Fibroblast of gingiva (primary cell): ENCODE measurements around the gene NKIRAS1.

Experiments used
- DNase-seq: peaks from one replicate; pipeline ENCODE4 v3.0.0-alpha.2; 2011; ENCODE audit warnings: low read depth

The NKIRAS1 gene

DNA sequence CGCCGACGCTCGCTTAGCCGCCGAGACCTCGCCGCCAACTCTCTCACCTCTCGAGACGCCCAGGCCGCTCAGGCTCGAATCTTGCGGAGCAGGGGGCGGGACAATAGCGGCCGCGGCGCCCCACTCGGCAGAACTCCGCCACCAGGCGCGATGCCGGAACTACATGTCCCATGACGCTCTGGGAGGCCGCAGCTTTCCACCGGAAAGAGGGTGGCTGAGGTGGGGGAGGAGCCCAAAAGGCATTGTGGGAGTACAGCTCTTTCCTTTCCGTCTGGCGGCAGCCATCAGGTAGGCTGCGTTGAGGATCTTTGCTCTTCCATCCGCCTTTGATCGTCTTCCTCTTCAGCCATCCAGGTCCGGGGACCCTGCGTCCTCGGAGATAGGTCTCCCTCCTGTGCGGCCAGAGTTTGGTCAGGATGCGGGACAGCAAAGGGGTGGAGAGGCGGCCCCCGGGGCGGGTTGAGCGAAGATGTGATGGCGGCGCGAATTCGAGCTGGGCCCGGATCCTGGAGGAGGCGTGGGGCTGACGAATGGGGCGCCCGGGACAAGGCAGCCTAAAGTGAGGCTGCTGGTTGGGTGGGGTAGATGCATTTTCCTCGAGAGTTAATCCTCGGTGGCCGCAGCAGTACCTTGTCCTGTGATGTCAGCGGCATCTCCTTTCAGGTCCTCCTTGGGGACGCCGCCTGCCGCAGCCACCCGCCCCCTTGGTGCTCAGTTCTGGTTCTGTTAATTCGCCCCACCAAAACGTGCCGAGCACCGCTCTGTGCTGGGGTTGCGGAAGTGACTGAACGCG, at the start of gene NKIRAS1, which contains the start of gene RPL15:
NKIRAS1 (minus strand) TSS at position 105 of the 793 bp plus-strand sequence. CDS start 6,086 bp downstream, outside the sequence.
RPL15 (plus strand) TSS at position 247 of the 793 bp plus-strand sequence. CDS start 728 bp downstream, outside the sequence.
- DNase-seq, result peak; percentile 95

DNA sequence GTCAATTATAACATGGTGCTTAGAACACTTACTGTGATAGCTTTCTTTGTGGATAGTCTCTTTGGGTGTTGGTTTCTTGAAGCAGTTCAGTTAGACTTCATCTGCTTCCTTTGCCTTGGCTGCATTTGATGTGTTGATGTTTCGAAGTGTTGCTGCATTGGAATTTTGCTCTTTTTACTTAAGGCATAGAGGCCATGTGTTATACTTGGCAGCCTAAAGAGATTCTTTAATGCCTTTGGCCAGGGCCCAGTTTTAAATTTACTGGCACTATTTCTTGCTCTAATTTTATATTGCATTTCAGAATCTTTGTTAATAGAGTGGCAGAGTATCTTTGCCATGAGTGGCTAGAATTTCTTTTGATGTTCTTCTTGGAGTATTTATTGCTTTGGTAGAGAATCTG, 49.5 kb upstream of the NKIRAS1 start:
- peak; percentile 83 for DNase-seq

DNA sequence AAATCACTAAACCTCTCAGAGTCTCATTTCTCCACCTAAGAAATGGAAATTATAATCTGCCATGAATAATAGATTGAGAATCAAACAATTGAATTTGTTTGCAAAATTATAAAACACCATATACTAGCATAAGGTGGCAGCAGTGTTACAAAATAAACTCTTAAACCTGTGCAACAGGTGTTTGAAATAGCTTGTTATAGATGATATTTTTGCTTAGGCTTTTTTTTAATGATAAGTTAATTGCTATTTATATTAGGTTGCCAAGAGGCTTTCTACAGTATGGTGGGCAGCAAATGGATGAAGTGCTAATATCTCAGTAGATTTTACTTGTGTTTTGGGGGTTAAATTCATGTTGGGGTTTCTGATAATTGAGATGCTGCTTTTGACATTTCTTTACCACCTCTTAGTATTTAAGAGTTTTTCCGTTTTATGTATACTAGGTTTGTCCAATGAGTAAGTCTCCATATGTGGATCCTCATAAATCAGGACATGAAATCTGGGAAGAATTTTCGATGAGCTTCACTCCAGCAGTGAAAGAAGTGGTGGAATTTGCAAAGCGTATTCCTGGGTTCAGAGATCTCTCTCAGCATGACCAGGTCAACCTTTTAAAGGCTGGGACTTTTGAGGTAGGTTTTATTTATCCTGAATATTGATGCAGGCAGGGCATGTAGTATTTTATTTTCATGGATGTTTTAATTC, 47.9 kb upstream of the NKIRAS1 start:
- DNase-seq, result no peak

DNA sequence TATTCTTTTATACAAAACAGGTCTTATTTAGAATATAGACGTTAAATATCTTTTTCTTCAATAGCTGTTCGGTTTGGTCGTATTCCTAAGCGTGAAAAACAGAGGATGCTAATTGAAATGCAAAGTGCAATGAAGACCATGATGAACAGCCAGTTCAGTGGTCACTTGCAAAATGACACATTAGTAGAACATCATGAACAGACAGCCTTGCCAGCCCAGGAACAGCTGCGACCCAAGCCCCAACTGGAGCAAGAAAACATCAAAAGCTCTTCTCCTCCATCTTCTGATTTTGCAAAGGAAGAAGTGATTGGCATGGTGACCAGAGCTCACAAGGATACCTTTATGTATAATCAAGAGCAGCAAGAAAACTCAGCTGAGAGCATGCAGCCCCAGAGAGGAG, 45.1 kb upstream of the NKIRAS1 start:
- no peak for DNase-seq

DNA sequence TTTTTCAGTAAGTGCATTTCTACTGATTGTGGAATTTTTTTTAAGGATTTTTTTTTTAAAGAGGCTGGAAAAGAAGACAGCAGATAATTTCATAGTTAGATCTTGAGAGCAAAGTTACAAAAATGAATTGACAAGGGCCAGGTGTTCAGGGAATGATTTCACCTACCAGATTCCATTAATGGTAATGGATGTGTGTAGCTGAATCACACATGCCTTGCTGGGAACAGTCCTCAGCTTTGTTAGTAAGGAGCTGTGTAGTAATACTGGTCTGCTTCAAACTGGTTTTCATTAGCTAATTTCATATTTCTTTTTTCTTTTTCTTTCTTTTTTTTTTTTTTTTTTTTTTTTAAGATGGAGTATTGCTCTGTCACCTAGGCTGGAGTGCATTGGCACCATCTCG, 44.3 kb upstream of the NKIRAS1 start:
- DNase-seq, result no peak

DNA sequence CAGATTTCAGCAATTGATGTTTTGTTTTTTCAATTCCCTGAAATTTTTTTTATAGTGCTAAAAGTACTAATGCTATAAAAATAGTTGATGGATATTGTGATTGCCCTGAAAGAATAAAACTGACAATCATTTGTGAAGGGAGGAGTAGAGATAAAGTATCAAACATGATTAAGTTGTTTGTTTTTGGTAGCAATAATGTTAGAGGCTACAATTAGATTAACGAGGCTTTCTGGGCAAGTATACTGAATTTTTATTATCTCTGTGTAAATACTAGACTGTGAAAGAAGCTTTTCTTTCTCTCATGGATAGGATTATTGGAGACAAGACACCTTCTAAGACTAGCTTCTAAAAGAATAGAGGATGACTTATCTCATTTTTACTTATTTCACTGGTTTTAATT, 43.9 kb upstream of the NKIRAS1 start:
- DNase-seq, result no peak

DNA sequence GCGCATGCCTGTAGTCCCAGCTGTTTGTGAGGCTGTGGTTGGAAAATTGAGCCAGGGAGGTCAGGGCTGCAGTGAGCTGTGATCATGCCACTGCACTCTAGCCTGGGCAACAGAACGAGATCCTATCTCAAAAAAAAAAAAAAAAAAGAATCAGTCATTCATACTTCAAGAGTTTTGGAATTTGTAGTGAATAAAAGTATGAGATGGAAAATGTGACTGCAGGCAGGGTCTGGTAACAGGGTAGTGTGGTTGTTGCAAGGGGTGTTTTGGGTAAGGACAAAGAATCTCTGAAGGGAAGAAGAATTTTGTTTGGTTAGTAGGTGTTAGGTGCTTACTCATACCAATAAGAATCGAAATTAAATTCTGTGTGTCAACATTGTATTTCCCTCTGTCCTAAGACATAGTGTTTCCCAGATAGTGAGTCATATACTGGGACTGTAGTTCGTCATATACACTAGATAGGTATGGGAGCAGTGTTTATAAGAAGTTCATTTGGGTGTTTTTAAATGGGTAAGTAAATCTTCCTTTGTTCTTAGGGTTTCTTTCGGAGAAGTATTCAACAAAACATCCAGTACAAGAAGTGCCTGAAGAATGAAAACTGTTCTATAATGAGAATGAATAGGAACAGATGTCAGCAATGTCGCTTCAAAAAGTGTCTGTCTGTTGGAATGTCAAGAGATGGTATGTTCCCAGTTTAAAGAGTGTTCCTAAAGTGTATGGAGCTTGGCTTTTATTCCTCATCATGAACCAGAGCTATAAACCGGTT, 42.5 kb upstream of the NKIRAS1 start:
- peak; percentile 66 for DNase-seq

DNA sequence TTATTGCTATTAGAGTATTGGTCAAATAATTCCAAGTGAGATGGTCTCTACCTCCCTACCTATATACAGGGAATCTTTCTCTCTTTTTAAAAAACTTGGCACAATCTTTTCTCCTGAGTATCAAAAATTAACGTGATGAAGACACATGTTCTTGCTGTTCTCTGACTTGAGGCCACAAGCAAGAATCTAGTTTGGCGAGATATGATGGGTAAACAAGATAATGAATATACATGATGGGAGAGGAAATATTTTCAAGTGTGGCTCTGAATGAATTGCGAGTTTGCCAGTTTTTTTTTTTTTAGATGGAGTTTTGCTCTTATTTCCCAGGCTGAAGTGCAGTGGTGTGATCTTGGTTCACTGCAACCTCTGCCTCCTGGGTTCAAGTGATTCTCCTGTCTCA, 39.9 kb upstream of the NKIRAS1 start:
- no peak for DNase-seq

DNA sequence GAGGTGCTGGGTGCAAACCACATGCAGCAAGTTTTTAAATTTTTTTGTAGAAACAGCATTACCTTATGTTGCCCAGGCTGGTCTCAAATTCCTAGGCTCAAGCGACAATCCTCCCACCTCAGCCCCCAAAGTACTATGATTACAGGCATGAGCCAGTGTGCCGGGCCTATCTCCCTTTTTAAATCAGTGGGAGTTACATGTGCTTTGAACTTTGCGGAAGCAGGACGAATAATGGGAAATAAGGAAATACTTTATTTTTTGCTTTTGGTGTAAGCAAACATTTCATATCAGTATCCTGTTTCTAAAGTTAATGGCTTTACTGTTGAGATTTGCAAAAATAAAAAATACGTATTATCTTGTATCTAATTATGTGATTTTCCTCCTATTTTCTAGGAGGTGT, 37.4 kb upstream of the NKIRAS1 start:
- no peak for DNase-seq

DNA sequence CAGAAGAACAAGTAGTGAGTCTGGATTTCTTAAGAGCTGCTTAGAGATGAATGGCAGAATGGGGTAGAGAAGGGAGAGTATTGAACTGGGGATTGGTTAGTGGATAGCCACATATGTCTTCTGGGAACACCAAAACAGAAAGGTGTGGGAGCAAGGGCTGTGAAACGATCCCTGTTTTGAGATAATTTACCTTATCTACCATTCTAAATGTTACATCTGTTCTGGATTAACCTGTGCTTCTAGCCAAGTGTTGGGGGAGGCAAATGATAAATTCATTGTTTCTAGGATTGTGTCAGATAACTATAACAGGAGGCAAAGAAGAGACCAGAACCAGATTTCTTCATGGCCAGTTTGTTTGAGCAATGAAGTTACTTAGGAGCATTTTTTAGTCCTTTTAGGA, 36.7 kb upstream of the NKIRAS1 start:
- no peak for DNase-seq

DNA sequence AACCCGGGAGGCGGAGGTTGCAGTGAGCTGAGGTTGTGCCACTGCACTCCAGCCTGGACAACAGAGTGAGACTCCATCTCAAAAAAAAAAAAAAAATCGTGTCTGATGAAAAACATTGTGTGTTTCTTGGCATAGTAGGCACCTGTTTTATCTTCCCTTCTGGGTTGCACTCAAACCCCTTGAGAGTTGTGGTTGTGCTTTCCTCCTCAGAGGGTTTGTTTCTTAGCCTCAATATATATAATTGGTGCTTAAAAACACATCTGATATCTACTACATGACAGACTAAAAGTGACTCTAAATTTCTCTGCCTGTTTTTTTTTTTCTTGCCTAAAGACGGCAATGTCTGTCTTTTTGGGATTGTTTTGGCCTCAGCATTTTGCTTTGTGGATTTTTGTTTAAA, 35.9 kb upstream of the NKIRAS1 start:
- DNase-seq, result no peak

DNA sequence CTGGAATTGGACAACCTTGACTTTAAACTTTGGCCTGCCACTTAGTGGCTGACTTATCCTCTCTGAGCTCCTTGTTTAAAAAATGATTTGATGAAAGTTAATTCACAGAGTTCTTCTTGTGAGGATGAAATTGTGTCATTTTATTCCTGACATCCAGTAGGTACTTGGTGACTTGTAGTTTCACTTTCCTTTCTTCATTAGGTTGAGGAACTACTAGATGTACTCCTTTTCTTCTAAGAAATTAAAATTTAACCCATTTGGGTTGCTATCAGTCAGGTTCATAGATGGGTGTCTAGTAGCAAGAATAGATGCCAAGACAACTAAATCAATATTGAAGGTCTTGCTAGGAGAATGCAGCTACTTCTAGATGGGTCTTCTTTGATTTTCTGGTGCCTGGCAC, 33.5 kb upstream of the NKIRAS1 start:
- DNase-seq, result no peak

DNA sequence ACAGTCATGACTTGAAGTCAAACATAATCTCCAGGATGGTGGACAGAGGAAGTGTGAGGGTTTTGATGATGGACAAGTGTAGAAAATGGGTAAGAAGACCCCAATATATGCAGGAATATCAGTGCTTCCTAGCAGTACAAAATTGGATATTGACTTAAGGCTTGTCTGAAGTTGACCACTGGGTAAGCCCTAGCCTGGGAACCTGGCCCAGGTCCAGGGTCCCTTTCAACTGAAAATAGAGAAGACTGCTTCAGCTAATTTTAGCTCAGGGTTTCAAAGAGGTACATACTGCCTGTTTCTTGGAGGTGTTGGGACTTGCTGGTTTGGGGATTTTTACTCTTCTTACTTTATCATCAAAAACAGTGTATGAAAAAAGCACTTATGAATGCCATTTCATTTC, 33.0 kb upstream of the NKIRAS1 start:
- DNase-seq, result no peak

DNA sequence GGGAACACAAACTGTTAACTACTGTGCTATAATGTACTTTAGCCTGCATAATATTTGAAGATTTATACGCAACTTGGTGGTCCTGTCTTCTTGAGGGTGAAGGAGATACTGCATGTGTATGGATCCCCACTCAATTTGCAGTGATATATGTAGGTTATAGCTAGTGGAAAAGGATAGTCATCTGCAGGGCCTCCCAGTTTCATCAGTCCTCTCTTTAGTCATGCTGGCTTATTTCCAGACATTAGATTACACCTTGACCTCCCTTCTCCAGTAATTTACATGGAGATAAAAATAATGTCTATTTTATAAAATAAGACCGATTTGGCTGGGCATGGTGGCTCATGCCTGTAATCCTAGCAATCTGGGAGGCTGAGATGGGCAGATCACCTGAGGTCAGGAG, 32.0 kb upstream of the NKIRAS1 start:
- DNase-seq, result no peak

DNA sequence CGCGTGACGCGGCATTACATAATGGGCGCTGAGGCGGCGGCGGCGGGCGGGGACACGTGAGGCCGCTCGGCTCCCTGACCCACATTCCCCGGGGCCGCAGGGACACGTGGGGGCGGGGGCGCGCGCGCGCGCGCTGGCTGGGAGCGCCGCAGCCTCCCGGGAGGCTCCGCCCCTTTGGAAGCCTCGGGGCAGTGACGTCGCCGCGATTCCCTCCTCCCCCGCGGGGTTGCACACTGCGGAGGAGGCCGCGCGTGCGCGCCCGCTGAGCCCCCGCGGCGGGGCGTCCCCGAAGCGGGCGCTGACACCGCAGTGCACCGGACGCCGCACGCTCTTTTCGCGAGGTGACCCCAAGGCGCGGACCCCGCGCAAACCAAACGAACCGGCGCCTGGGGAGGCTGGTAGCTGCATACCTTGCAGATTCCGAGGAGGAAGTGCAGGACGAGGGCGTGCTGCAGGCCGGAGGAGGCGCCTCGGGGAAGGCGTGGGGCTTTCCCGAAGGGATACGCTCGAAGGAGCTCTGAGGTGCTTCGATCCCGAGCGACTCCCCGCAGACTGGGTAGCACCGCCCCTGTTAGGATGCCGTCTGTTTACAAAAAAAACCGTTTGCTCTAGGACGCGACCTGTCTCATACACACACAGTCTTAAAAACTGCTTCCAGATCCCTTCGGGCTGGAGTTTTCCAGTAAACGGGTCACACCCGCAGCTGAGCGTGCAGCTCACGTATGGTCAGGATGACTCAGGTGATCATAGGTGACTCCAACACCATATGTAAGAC, 29.3 kb upstream of the NKIRAS1 start:
- peak; percentile 97 for DNase-seq

DNA sequence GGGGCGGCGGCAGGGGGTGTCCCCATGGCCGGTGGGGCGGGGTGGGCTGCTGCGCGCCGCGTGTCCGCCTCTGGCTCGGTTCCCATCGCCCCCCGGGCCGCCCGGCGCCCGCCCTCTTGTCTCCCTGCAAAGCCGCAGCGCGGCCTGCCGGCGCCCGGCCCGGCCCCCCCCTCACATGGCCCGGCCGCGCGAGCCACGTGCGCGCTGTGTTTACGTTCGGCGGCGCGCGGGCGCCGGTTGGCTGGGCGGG, 28.8 kb upstream of the NKIRAS1 start:
- DNase-seq, result no peak

DNA sequence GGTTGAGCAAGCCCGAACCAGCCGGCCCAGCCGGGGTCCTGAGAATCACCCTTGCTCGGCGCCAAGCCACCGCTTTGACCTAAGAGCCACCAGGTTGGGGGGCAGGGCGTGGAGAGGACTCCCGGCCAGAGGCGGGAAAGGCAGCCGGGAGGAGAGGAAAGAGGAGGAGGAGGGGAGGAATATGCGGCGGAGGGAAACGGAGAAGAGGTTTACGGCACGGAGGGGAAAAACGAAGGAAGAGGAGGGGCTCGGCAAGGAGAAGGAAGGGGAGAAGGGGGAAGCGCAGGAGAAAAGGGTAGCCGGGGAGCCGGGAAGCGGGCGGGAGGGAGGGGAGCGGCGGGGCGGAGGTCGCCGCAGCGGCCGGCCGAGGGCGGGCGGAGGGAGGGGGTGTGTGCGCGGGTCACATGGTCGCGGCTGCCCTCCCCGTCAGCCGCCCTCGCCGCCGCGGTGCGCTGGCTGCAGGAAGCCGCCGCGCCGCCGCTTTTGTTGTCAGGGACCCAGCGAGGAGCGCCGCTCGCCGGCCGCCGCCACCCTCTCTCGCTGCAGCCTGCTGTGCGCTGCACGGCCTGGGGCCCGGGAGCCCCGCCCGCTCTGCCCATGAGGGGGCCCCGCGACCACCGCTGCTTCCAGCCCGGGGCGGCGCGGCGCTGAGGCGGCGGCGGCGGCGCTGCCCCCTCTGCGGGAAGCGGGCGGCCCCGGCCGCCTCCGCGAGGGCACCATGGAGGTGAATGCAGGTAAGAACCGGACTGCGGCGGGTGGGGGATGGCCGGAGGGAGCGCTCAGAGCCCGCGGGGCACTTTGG, 28.3 kb upstream of the NKIRAS1 start, which contains the start of gene NR1D2:
NR1D2 (plus strand) TSS at position 426 of the 802 bp plus-strand sequence; CDS start at position 719, 293 bp downstream.
- DNase-seq, result peak; percentile 75

DNA sequence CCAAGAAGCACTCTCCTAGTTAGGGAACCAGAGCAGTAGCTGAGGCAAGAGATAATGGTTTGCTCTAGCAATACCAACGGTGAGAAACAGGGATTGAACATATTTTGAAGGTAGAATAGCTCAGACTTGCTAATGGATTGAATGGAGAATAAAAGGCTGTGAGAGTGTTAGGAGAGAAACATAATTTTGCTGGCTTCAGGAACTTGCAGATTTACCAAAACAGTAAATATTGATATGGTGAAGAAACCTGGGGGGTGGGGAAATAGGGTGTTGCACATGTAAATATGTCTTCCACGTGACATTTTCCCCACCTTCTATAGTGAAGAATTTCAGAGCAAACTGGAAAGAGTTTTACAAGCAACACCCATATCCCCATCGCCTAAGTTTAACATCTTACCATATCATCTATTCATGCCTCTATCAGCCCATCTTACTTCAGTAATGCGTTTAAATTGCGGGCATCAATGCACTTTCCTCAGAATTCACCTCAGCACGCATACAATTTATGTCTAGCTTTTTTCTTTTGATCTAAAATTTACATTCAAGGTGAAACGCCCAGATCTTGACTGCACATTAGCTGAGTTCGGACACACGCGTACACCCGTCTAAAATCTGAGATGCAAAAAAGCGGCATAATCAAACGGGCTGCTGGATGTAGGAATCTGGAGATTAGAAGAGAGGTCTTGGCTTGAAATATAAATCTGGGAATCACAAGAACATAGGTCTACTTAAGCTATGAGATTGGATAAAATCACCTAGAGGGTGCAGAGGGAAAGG, 27.4 kb upstream of the NKIRAS1 start:
- DNase-seq, result no peak

DNA sequence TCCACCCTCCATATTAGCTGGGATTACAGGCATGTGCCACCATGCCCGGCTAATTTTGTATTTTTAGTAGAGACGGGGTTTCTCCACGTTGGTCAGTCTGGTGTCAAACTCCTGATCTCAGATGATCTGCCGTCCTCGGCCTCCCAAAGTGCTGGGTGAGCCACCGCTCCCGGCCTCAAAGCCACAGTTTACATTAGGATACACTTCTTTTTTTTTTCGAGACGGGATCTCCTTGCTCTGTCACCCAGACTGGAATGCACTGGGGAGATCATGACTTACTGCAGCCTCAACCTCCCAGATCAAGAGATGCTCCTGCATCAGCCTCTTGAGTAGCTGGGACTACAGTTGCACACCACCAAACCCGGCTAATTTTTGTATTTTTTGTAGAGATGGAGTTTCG, 25.8 kb upstream of the NKIRAS1 start:
- no peak for DNase-seq

DNA sequence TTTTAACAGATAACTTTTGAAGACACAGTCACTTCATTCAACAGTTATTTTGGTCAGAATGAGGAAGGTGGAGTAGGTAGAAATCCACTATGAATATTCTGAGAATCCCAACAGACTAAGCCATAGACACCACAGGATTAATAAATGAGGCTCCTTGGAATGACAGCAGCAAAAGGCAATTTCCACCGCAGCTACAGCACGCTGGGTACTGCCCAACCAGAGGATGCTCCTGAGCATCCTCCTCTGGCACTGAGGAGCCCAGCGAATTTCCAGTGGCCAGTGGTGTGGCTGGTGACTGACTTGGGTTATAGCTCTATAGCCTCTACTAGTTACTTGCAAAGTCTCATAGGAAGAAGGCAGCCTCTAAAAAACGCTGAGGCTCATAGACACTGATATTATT, 24.6 kb upstream of the NKIRAS1 start:
- no peak for DNase-seq
